AG09319 (cell line): ENCODE measurements around the gene NCAPG.

Source experiments
- DNase-seq: peaks from one replicate; pipeline ENCODE4 v3.0.0-alpha.2; 2010; ENCODE audit warnings: low read depth; ENCODE audit errors: extremely low read depth
- CTCF ChIP-seq: IDR thresholded peaks from 2 replicates; pipeline ENCODE4 v1.5.1; 2011; ENCODE audit warnings: low read depth, mild to moderate bottlenecking, inconsistent platforms, low read length, moderate library complexity

Gene NCAPG

GRCh38 chr4:17797808-17798207 is 13.0 kb upstream of the NCAPG start:
- TF ChIP-seq CTCF, result no peak
- DNase-seq, result no peak

GRCh38 chr4:17805580-17806155 is 5.1 kb upstream of the NCAPG start:
- no peak for DNase-seq
- no peak for TF ChIP-seq CTCF

GRCh38 chr4:17807446-17807845 is 3.3 kb upstream of the NCAPG start:
- DNase-seq, result no peak
- TF ChIP-seq CTCF, result no peak

- no peak for DNase-seq
- TF ChIP-seq CTCF, result no peak; the same call in 1 of the 2 replicates
Observed at GRCh38 chr4:17809667-17810066, 1.1 kb upstream of the NCAPG start.

- no peak for DNase-seq
- TF ChIP-seq CTCF, result no peak
Observed at GRCh38 chr4:17811078-17811603, 362 bp downstream of the NCAPG start.

GRCh38 chr4:17812125-17812524 is 1.3 kb downstream of the NCAPG start:
- no peak for TF ChIP-seq CTCF
- DNase-seq, result no peak

GRCh38 chr4:17812801-17813200 is 2.0 kb downstream of the NCAPG start:
- no peak for TF ChIP-seq CTCF
- DNase-seq, result no peak
